Calu3 (cell line): ENCODE measurements around the gene CPNE5. TPM values are rescaled to one million over a fixed set of nuclear protein-coding genes. Genes with fewer than 3 reads are reported as not detected.

Source experiments
- BruUV-seq: library from RNA; stranded (reverse); fragments of 400-500 nt; replicated peaks from 2 replicates; lab custom pipeline; 2021; lab: Mats Ljungman, UMichigan
- CTCF ChIA-PET: fragments of 300-600 bp; sonication (Branson Sonifier 250); formaldehyde crosslinking; loops from one replicate; lab custom pipeline; 2022; ENCODE audit warnings: antibody characterized with exemption; lab: Charles Lee
- DNase-seq: peaks from one replicate; pipeline ENCODE4 v3.0.0; 2022
- H3K27ac Mint-ChIP-seq: one replicate; pipeline ENCODE4 v1.8.0; 2022; ENCODE audit warnings: mixed read lengths; ENCODE audit not compliant: unreplicated experiment
- H3K27me3 Mint-ChIP-seq: one replicate; pipeline ENCODE4 v1.8.0; 2022; ENCODE audit warnings: mixed read lengths; ENCODE audit not compliant: unreplicated experiment
- H3K36me3 Mint-ChIP-seq: one replicate; pipeline ENCODE4 v1.8.0; 2022; ENCODE audit warnings: mild to moderate bottlenecking, moderate library complexity, mixed read lengths; ENCODE audit not compliant: insufficient read depth, unreplicated experiment
- H3K4me1 Mint-ChIP-seq: one replicate; pipeline ENCODE4 v1.8.0; 2022; ENCODE audit warnings: mild to moderate bottlenecking, low read depth, mixed read lengths; ENCODE audit not compliant: unreplicated experiment
- H3K4me3 Mint-ChIP-seq: one replicate; pipeline ENCODE4 v1.8.0; 2022; ENCODE audit warnings: mild to moderate bottlenecking, low read depth, moderate library complexity, mixed read lengths; ENCODE audit not compliant: unreplicated experiment
- H3K9me3 Mint-ChIP-seq: one replicate; pipeline ENCODE4 v1.8.0; 2022; ENCODE audit warnings: low read depth, mixed read lengths; ENCODE audit not compliant: unreplicated experiment
- intact Hi-C: fragments of 100-400 bp; cut with micrococcal nuclease; formaldehyde crosslinking; loops from one replicate; pipeline ENCODE4 v1.10.0; 2022; ENCODE audit not compliant: unreplicated experiment
- total RNA-seq: library from RNA; stranded (reverse); gene quantifications from 2 replicates; pipeline ENCODE4 v1.2.3, GENCODE V29; 2022
- TF ChIP-seq, protein P1 (sequence below): fragments of 200-600 bp; IDR thresholded peaks from one replicate; pipeline ENCODE4 v1.8.0; 2022; ENCODE audit warnings: antibody characterized with exemption; ENCODE audit not compliant: unreplicated experiment

The CPNE5 gene
- total RNA-seq, 1 experiment from 2014 or later = not detected

DNA sequence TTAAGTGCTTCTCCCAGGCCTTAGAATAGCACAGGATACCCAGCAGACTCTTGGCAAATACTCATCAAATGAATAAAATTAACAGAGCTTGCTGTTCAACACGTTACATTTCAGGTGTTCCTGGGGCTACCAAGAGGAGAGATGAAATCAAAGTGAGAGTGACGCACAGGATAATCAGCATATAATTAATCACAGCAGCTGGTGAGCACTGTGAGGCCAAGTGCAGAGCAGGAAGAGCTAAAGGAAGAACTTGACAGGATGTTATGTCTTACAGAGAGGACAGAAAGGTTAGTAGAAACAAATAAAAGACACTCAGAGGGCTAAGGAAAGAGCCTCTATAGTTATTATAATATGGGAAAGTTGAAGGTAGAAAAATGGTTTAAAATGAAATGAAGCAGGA, 26.6 kb upstream of the CPNE5 start:
- H3K4me3 Mint-ChIP-seq = no peak overlapping the region
- intact Hi-C loops = no loop called here
- CTCF ChIA-PET = interaction anchor here (2.0 kb wide), 1 partner anchor 9 kb away, joined by 5 read pairs; the partner anchor contains the start of gene PPIL1
- no peak for DNase-seq
- H3K4me1 Mint-ChIP-seq = peaks cover 12% of the 10 kb centered on the region
- TF ChIP-seq, protein P1, sequence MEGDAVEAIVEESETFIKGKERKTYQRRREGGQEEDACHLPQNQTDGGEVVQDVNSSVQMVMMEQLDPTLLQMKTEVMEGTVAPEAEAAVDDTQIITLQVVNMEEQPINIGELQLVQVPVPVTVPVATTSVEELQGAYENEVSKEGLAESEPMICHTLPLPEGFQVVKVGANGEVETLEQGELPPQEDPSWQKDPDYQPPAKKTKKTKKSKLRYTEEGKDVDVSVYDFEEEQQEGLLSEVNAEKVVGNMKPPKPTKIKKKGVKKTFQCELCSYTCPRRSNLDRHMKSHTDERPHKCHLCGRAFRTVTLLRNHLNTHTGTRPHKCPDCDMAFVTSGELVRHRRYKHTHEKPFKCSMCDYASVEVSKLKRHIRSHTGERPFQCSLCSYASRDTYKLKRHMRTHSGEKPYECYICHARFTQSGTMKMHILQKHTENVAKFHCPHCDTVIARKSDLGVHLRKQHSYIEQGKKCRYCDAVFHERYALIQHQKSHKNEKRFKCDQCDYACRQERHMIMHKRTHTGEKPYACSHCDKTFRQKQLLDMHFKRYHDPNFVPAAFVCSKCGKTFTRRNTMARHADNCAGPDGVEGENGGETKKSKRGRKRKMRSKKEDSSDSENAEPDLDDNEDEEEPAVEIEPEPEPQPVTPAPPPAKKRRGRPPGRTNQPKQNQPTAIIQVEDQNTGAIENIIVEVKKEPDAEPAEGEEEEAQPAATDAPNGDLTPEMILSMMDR = no peak
- no peaks in the 10 kb centered on the region for H3K27me3 Mint-ChIP-seq
- BruUV-seq = no TSS peak
- H3K36me3 Mint-ChIP-seq = peaks cover 42% of the 10 kb centered on the region
- H3K9me3 Mint-ChIP-seq = no peaks in the 10 kb centered on the region
- H3K27ac Mint-ChIP-seq = no peak overlapping the region

DNA sequence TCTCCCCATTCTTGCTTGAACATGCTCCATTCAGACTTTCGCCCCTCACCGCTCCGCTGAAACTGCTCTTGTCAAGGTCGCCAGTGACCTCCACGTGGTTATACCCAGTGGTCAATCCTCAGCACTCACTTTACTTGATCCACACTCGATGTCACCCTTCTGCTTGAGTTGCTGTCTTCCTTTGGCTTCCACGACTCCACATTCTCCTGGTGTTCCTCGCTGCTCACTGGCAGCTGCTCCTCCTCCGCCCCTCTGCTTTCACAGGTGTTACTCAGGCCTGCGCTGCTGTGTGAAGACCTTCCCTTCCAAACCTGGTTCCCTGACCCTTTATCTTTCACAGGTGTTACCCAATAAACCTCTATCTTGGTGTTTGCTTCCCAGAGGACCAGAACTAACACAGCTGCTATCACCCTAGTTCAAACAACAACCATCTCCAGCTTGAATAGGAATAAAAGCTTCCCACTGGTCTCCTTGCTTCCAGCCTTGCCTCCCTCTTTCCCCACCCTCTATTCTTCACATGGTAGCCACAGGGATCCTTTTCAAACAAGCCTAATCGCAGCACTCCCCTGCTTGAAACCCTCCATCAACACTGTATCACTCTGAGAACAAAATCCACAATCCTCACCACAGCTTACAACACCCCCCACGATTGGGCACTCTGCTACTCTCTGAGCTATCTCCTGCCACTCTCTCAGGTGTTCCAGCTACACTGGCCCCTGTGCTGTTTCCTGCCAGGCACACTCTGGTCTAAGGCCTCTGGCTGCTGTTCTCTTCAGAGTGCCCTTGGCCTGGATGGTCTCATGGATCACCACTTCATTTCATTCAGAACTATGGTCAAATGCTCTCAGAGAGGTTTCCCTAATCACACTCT, 24.7 kb upstream of the CPNE5 start:
- Mint-ChIP-seq H3K9me3 (no peaks in the 10 kb centered on the region), H3K27ac (no peak overlapping the region), H3K36me3 (peaks cover 41% of the 10 kb centered on the region), H3K4me1 (peaks cover 10% of the 10 kb centered on the region), H3K27me3 (no peaks in the 10 kb centered on the region), H3K4me3 (no peak overlapping the region)
- CTCF ChIA-PET = interaction anchor here (2.0 kb wide), 1 partner anchor 11 kb away, joined by 5 read pairs; the partner anchor contains the start of gene PPIL1
- intact Hi-C loops = no loop called here
- no peak for DNase-seq
- TF ChIP-seq, protein P1 = no peak
- BruUV-seq = no TSS peak

DNA sequence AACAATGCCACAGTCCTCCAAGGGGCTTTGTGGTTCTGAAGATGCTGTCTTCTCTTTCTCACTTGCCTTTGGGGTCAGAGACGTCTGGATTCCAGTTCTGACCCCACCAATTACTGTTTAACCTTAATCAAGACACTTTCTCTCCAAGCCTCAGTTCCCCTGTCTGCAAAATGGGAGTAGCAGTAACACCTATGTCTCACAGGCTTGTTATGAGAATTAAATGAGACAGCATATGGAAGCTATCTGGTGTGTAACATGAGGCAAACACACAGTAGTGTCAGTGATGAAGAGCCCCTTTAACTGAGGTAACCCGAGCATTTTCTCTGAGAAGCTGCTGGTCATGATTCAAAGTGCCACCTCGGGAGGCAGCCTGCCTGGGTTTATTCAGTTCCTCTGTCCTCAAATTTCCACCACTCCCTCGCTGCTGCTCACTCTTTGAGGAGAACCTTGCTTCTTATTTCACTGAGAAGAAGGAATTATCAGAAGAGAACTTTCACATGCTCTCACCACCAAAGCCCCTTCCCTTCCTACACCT, 23.7 kb upstream of the CPNE5 start:
- H3K9me3 Mint-ChIP-seq = no peaks in the 10 kb centered on the region
- TF ChIP-seq, protein P1 = no peak
- H3K27ac Mint-ChIP-seq = no peak overlapping the region
- DNase-seq = no peak
- CTCF ChIA-PET = interaction anchor here (1.0 kb wide), 1 partner anchor 14 kb away, joined by 3 read pairs; no protein-coding TSS in a partner anchor
- BruUV-seq = no TSS peak
- H3K4me3 Mint-ChIP-seq = no peak overlapping the region
- intact Hi-C loops = no loop called here
- no peaks in the 10 kb centered on the region for H3K27me3 Mint-ChIP-seq
- peaks cover 10% of the 10 kb centered on the region for H3K4me1 Mint-ChIP-seq
- H3K36me3 Mint-ChIP-seq = peaks cover 36% of the 10 kb centered on the region

DNA sequence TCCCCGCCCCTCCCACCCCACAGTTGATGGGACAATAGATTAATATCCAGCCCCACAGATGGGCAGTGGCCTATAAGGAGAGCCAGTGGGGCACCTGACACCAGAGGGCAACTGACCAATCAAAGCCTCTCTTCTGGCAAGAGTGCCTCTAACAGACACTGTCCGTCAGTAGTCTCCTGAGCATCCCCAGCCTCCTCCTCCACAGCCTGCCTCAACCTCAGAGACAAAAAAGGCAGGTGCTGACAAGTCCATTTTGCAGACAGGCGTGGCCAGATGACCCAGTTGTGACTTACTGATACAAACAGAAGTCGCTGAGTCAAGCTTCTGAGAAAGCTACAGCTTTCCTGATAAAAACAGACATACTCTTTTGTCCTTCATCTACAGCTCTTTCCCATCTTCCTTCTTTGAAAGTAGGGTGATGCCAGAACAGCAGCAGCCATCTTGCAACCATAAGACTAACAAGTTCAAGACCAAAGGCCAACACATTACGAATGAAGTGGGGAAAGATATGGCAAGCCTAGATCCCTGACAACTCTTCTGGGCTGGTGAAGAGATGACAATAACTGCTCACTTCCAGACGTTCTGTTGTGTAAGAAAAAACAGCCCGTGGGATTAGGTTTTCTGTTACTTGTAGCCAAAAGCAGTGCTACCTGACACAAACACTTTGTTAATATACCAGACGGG, 23.1 kb upstream of the CPNE5 start:
- no peaks in the 10 kb centered on the region for H3K9me3 Mint-ChIP-seq
- H3K27me3 Mint-ChIP-seq = no peaks in the 10 kb centered on the region
- CTCF ChIA-PET = interaction anchor here (1.0 kb wide), 1 partner anchor 13 kb away, joined by 3 read pairs; no protein-coding TSS in a partner anchor
- DNase-seq = no peak
- TF ChIP-seq, protein P1 = no peak
- BruUV-seq = no TSS peak
- H3K27ac Mint-ChIP-seq = no peak overlapping the region
- H3K4me1 Mint-ChIP-seq = peaks cover 10% of the 10 kb centered on the region
- intact Hi-C loops = no loop called here
- peaks cover 30% of the 10 kb centered on the region for H3K36me3 Mint-ChIP-seq
- no peak overlapping the region for H3K4me3 Mint-ChIP-seq
